Uterus (tissue), 4 donors: ENCODE measurements around the gene WDR11. TPM values are rescaled to one million over a fixed set of nuclear protein-coding genes. Genes with fewer than 3 reads are reported as not detected.

Experiments
- DNase-seq, 2 donors: peaks; one replicate each; pipeline ENCODE4 v3.0.0-alpha.2; 2019 to 2020
- H3K27ac ChIP-seq, 2 donors: fragments of 200-600 bp; sonication (generic); 1 replicate in 1 of 2; 2 replicates in 1 of 2; pipeline ENCODE4 v1.5.1; 2016 to 2018
- H3K27me3 ChIP-seq, 2 donors: fragments of 200-600 bp; sonication (generic); one replicate each; pipeline ENCODE4 v1.5.1; 2018 to 2019; ENCODE audit warnings: control low read depth in 1 of 2
- H3K36me3 ChIP-seq, 2 donors: fragments of 200-600 bp; sonication (generic); one replicate each; pipeline ENCODE4 v1.5.1; 2019; ENCODE audit warnings: control low read depth in 1 of 2
- H3K4me1 ChIP-seq, 2 donors: fragments of 200-600 bp; sonication (generic); one replicate each; pipeline ENCODE4 v1.5.1; 2018 to 2019; ENCODE audit warnings: control low read depth in 1 of 2
- H3K4me3 ChIP-seq, 2 donors: fragments of 200-600 bp; sonication (generic); 1 replicate in 1 of 2; 2 replicates in 1 of 2; pipeline ENCODE4 v1.5.1; 2018 to 2019; ENCODE audit warnings: mild to moderate bottlenecking in 1 of 2
- H3K9me3 ChIP-seq, 2 donors: fragments of 200-600 bp; sonication (generic); one replicate each; pipeline ENCODE4 v1.5.1; 2019; ENCODE audit warnings: control low read depth in 1 of 2
- POLR2A ChIP-seq, 2 donors: fragments of 450-650 bp; IDR thresholded peaks; one replicate each; pipeline ENCODE4 v1.6.1; 2016; ENCODE audit warnings: antibody characterized with exemption in 2 of 2, mild to moderate bottlenecking in 1 of 2, moderate library complexity in 1 of 2
- intact Hi-C: fragments of 100-400 bp; cut with DNase I; formaldehyde crosslinking; loops from one replicate; pipeline ENCODE4 v1.15.1; 2023; ENCODE audit warnings: low total_unique reads
- total RNA-seq, 4 donors: library from RNA; depleted of rRNA in 3 of 4; stranded (reverse); fragments of >200 nt in 3 of 4; gene quantifications; one replicate each; pipeline versions ENCODE4 v1.1.0 to v1.2.4, GENCODE V29; 2014 to 2023
- TF ChIP-seq, protein P1 (sequence below), 4 experiments: fragments of 200-600 bp in 2 of 4; fragments of 450-650 bp in 2 of 4; sonication (generic) in 2 of 4; IDR thresholded peaks; one replicate each; pipeline ENCODE4 v1.5.1; 2016 to 2019; ENCODE audit warnings: antibody characterized with exemption in 4 of 4, mild to moderate bottlenecking in 2 of 4, moderate library complexity in 1 of 4
- donor health status: DM: yes; HTN: yes; CAD: no.

WDR11 gene
- total RNA-seq, 4 donors from 2014 or later, result 68.6 to 102 (median 79.5) TPM

DNA sequence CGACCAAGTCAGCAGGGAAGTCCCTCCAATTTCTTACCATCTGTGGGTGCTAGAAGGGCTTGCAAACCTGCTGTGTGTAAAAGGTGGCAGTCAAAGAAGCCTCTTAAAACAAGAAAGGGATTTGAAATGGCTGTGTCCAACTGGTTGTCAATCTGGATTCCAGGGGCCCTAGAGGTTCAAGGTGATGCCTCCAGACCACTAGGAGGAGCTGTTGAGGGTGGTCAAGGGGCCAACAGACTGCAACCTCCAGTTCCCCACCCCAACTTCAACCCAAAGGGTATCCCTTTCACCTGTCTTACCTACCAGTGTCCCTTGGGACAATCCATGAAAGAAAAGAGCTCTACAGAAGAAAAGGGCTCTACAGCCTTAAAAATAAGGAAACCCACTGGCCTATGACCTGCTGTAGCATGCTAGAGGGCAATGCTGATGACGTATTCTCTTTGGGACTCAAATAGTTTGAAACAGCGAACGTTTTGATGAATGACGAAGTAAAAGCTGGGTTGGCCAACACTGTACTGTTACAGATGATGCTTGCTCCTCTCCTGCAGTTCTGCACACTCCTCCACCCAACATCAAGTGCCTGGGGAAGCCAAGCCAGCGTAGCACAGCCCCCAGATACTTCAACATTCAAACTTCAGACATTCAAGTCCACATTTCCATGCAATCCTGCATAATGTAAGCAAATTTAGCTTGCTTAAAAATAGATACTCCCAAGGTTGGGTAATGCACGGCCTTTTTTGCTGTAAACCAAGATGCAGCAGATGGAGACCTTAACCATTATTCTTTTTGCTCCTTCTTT is 45.9 kb upstream of the WDR11 start:
- Histone ChIP-seq H3K27me3 (no peaks in the 10 kb centered on the region), H3K27ac (no peak overlapping the region), H3K9me3 (no peaks in the 10 kb centered on the region), H3K36me3 (no peaks in the 10 kb centered on the region), H3K4me3 (no peak overlapping the region), H3K4me1 (no peaks in the 10 kb centered on the region)
- no peak for TF ChIP-seq POLR2A (IDR thresholded peaks at IDR 0.05)
- TF ChIP-seq, protein P1, sequence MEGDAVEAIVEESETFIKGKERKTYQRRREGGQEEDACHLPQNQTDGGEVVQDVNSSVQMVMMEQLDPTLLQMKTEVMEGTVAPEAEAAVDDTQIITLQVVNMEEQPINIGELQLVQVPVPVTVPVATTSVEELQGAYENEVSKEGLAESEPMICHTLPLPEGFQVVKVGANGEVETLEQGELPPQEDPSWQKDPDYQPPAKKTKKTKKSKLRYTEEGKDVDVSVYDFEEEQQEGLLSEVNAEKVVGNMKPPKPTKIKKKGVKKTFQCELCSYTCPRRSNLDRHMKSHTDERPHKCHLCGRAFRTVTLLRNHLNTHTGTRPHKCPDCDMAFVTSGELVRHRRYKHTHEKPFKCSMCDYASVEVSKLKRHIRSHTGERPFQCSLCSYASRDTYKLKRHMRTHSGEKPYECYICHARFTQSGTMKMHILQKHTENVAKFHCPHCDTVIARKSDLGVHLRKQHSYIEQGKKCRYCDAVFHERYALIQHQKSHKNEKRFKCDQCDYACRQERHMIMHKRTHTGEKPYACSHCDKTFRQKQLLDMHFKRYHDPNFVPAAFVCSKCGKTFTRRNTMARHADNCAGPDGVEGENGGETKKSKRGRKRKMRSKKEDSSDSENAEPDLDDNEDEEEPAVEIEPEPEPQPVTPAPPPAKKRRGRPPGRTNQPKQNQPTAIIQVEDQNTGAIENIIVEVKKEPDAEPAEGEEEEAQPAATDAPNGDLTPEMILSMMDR (IDR thresholded peaks at IDR 0.05), result no peak
- no peak for DNase-seq
- intact Hi-C loops, result no loop called here

DNA sequence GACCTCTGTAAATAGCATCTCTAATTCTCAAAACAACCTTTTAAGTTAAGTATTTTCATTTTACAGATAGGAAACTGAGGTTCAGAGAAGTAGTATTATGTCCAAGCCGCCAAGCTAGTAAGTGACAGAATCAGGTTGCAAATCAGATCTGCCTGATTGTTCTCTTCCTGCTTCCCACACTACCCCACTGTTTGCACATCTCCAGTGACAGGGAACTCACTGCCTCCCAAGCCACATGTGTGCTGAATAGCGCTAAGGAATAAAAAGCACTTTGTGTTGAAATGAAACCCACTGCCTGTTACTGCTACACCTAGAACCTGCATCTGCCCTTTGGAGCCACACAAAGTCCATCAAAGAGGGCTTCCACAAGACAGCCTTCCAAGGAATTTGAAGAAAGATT is 45.1 kb upstream of the WDR11 start:
- Histone ChIP-seq H3K27me3 (no peaks in the 10 kb centered on the region), H3K27ac (no peak overlapping the region), H3K36me3 (no peaks in the 10 kb centered on the region), H3K9me3 (no peaks in the 10 kb centered on the region), H3K4me1 (no peaks in the 10 kb centered on the region), H3K4me3 (no peak overlapping the region)
- intact Hi-C loops, result no loop called here
- DNase-seq, result no peak
- no peak for TF ChIP-seq POLR2A (IDR thresholded peaks at IDR 0.05)
- TF ChIP-seq, protein P1 (IDR thresholded peaks at IDR 0.05), result no peak

DNA sequence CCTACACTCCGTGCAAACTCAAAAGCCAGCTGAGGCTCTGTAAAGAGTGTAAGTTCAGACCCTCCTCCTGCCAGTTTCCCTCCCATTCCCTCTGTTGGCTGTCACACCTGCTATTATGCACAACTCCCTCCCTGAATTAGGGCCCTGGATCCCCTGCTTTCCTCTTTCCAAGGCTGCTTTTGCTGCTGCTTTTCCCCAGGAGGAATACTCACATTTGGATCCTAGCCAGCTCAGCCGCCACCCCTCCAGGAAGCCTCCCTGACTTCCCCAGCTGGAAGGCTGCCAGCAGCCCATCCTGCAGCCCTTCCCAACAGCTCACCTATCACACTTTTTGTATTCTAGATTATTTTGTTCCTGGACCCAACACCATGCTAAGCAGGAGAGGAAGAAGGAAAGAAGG is 40.9 kb upstream of the WDR11 start:
- TF ChIP-seq, protein P1 (IDR thresholded peaks at IDR 0.05), result no peak
- no peak for TF ChIP-seq POLR2A (IDR thresholded peaks at IDR 0.05)
- Histone ChIP-seq H3K4me1 (no peaks in the 10 kb centered on the region), H3K27me3 (no peaks in the 10 kb centered on the region), H3K4me3 (no peak overlapping the region), H3K9me3 (no peaks in the 10 kb centered on the region), H3K36me3 (no peaks in the 10 kb centered on the region), H3K27ac (no peak overlapping the region)
- intact Hi-C loops, result no loop called here
- no peak for DNase-seq

DNA sequence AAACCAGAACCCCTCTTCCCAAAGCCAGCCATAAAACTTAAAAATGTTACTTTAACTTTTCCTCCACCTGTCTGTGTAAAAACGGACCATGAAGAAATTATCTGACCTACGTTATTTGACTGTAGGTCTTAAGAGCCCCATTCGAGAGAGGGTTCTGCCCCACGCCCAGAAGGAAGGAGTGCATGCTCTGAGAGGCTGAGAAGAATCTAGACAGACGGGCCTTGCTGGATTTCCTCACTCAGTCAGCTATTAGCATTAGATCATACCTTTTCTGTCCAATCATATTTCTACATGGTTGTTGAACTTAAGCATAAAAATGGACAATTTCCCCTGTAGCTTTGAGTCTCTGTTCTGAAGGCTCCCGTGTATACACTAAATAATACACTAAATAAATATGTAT is 38.1 kb upstream of the WDR11 start:
- H3K4me3 ChIP-seq, result no peak overlapping the region
- H3K4me1 ChIP-seq, result no peaks in the 10 kb centered on the region
- H3K27ac ChIP-seq, result no peak overlapping the region
- TF ChIP-seq, protein P1 (IDR thresholded peaks at IDR 0.05), result no peak
- no peak for TF ChIP-seq POLR2A (IDR thresholded peaks at IDR 0.05)
- intact Hi-C loops, result no loop called here
- no peaks in the 10 kb centered on the region for H3K27me3 ChIP-seq
- DNase-seq, result no peak
- H3K36me3 ChIP-seq, result no peaks in the 10 kb centered on the region
- no peaks in the 10 kb centered on the region for H3K9me3 ChIP-seq

DNA sequence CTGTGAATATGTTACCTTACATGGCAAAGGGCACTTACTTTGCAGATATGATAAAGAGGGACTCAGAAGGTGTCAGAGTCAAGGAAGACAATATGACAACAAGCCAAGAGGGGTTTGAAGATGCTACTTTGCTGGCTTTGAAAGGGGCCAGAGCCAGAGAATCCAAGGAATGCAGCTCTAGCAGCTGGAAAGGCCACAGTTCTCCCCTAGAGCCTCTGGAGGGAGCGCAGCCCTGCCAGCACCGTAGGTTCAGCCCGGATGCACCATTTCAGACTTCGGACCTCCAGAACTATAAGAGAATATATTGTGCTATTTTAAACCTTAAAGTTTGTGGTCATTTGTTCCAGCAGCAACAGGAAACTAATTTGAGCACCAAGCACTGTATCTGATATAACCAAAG is 32.9 kb upstream of the WDR11 start:
- Histone ChIP-seq H3K27me3 (no peaks in the 10 kb centered on the region), H3K4me3 (no peak overlapping the region), H3K9me3 (no peaks in the 10 kb centered on the region), H3K36me3 (no peaks in the 10 kb centered on the region), H3K27ac (no peak overlapping the region), H3K4me1 (no peaks in the 10 kb centered on the region)
- no peak for DNase-seq
- TF ChIP-seq POLR2A (IDR thresholded peaks at IDR 0.05), result no peak
- TF ChIP-seq, protein P1 (IDR thresholded peaks at IDR 0.05), result no peak
- intact Hi-C loops, result no loop called here
